Esophagus squamous epithelium (tissue), 5 donors: ENCODE results near the gene SPATA31D4. TPM values are rescaled to one million over a fixed set of nuclear protein-coding genes. Genes with fewer than 3 reads are reported as not detected.

Experiments
- DNase-seq: peaks from one replicate; lab custom pipeline; 2025; lab: John Stamatoyannopoulos, UW
- H3K27ac ChIP-seq, 4 donors: fragments of 200-600 bp; sonication (generic); one replicate each; pipeline ENCODE4 v1.5.1; 2016 to 2019; ENCODE audit warnings: mild to moderate bottlenecking in 1 of 4
- H3K27me3 ChIP-seq, 4 donors: fragments of 200-600 bp; sonication (generic); 1 replicate in 3 of 4; 2 replicates in 1 of 4; pipeline versions ENCODE4 v1.5.1 to v1.6.0; 2017 to 2021; ENCODE audit warnings: antibody characterized with exemption in 1 of 4
- H3K36me3 ChIP-seq, 3 donors: fragments of 200-600 bp; sonication (generic); one replicate each; pipeline ENCODE4 v1.5.1; 2016 to 2019
- H3K4me1 ChIP-seq, 3 donors: fragments of 200-600 bp; sonication (generic); one replicate each; pipeline ENCODE4 v1.5.1; 2017 to 2019
- H3K4me3 ChIP-seq, 4 donors: fragments of 200-600 bp; sonication (generic); 1 replicate in 3 of 4; 2 replicates in 1 of 4; pipeline ENCODE4 v1.5.1; 2016 to 2019; ENCODE audit warnings: mild to moderate bottlenecking in 2 of 4, moderate library complexity in 1 of 4
- H3K9me3 ChIP-seq, 3 donors: fragments of 200-600 bp; sonication (generic); one replicate each; pipeline ENCODE4 v1.5.1; 2016 to 2019
- POLR2A ChIP-seq, 4 donors: fragments of 450-650 bp; IDR thresholded peaks; one replicate each; pipeline ENCODE4 v1.6.1; 2017; ENCODE audit warnings: antibody characterized with exemption in 4 of 4, mild to moderate bottlenecking in 4 of 4, moderate library complexity in 3 of 4
- WGBS, 2 donors: methylation state at CpG; one replicate each; pipeline ENCODE4 v1.1.5; 2018; 5-methylcytosine and 5-hydroxymethylcytosine counted together
- intact Hi-C: fragments of 100-400 bp; cut with DNase I; formaldehyde crosslinking; loops from one replicate; pipeline ENCODE4 v1.15.0; 2022
- total RNA-seq, 4 donors: library from RNA; depleted of rRNA; stranded (reverse); fragments of >200 nt; gene quantifications; one replicate each; pipeline ENCODE4 v1.1.0, GENCODE V29; 2016
- TF ChIP-seq, protein P1 (sequence below), 6 experiments: fragments of 450-650 bp in 4 of 6; fragments of 200-600 bp in 2 of 6; sonication (generic) in 2 of 6; IDR thresholded peaks; one replicate each; pipeline ENCODE4 v1.5.1; 2016 to 2019; ENCODE audit warnings: antibody characterized with exemption in 6 of 6, mild to moderate bottlenecking in 4 of 6, moderate library complexity in 4 of 6
- donor health status: DM: yes; HTN: yes; CAD: no.

SPATA31D4 gene
- total RNA-seq, 4 donors from 2014 or later: not detected

- intact Hi-C loops: no loop called here
- Histone ChIP-seq H3K9me3 (no peaks in the 10 kb centered on the region), H3K36me3 (no peaks in the 10 kb centered on the region), H3K4me3 (no peak overlapping the region), H3K27ac (no peak overlapping the region), H3K4me1 (no peaks in the 10 kb centered on the region), H3K27me3 (no peaks in the 10 kb centered on the region)
- no peak for DNase-seq
- TF ChIP-seq, protein P1, sequence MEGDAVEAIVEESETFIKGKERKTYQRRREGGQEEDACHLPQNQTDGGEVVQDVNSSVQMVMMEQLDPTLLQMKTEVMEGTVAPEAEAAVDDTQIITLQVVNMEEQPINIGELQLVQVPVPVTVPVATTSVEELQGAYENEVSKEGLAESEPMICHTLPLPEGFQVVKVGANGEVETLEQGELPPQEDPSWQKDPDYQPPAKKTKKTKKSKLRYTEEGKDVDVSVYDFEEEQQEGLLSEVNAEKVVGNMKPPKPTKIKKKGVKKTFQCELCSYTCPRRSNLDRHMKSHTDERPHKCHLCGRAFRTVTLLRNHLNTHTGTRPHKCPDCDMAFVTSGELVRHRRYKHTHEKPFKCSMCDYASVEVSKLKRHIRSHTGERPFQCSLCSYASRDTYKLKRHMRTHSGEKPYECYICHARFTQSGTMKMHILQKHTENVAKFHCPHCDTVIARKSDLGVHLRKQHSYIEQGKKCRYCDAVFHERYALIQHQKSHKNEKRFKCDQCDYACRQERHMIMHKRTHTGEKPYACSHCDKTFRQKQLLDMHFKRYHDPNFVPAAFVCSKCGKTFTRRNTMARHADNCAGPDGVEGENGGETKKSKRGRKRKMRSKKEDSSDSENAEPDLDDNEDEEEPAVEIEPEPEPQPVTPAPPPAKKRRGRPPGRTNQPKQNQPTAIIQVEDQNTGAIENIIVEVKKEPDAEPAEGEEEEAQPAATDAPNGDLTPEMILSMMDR (IDR thresholded peaks at IDR 0.05): no peak
- no peak for TF ChIP-seq POLR2A (IDR thresholded peaks at IDR 0.05)
These were observed 43.5 kb downstream of the SPATA31D4 start for GRCh38 chr9:81971727-81972126.

DNA sequence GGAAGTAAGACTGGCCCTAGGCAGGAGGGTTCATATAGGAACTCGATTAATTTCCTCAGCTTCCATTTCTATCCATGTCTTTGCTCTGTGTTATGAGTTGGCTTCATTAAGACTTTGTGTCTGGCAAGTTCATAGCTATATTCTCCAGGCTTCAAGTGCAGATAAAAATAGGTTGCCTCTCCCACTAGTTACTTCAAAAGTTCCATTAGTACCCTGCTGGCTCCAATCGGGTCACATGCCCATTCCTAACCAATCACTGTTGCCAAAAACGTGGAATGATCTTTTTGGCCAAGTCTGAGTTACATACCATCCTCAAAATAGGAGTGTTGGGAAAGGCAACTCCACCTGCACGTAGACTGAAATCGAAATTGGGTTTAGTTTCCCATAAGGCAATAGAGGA lies 46.5 kb downstream of the SPATA31D4 start:
- Histone ChIP-seq H3K9me3 (peaks cover 0 to 5% (median 0%) of the 10 kb centered on the region in 3 donors), H3K27ac (no peak overlapping the region), H3K27me3 (no peaks in the 10 kb centered on the region), H3K4me1 (no peaks in the 10 kb centered on the region), H3K36me3 (no peaks in the 10 kb centered on the region), H3K4me3 (no peak overlapping the region)
- intact Hi-C loops: no loop called here
- DNase-seq: no peak
- 69 to 74% methylated on average over 5 of the region's 5 CpGs for WGBS, 2 donors
- TF ChIP-seq, protein P1 (IDR thresholded peaks at IDR 0.05): no peak
- no peak for TF ChIP-seq POLR2A (IDR thresholded peaks at IDR 0.05)

- Histone ChIP-seq H3K4me3 (no peak overlapping the region), H3K9me3 (peaks cover 0 to 5% (median 0%) of the 10 kb centered on the region in 3 donors), H3K4me1 (no peaks in the 10 kb centered on the region), H3K27me3 (no peaks in the 10 kb centered on the region), H3K27ac (no peak overlapping the region), H3K36me3 (no peaks in the 10 kb centered on the region)
- intact Hi-C loops: no loop called here
- TF ChIP-seq POLR2A (IDR thresholded peaks at IDR 0.05): no peak
- TF ChIP-seq, protein P1 (IDR thresholded peaks at IDR 0.05): no peak
- WGBS, 2 donors: 83 to 95% methylated on average over 9 to 11 of the region's 11 CpGs
- no peak for DNase-seq
These were observed 48.1 kb downstream of the SPATA31D4 start for GRCh38 chr9:81976351-81976750.

GRCh38 chr9:81979196-81979595 lies 51.0 kb downstream of the SPATA31D4 start:
- no peak overlapping the region for H3K4me3 ChIP-seq
- 61 to 65% methylated on average over 2 of the region's 2 CpGs for WGBS, 2 donors
- peaks cover 0 to 5% (median 0%) of the 10 kb centered on the region in 3 donors for H3K9me3 ChIP-seq
- no peak for DNase-seq
- H3K27ac ChIP-seq: no peak overlapping the region
- H3K4me1 ChIP-seq: no peaks in the 10 kb centered on the region
- TF ChIP-seq, protein P1 (IDR thresholded peaks at IDR 0.05): no peak
- TF ChIP-seq POLR2A (IDR thresholded peaks at IDR 0.05): no peak
- no peaks in the 10 kb centered on the region for H3K36me3 ChIP-seq
- H3K27me3 ChIP-seq: no peaks in the 10 kb centered on the region
- intact Hi-C loops: no loop called here

GRCh38 chr9:81980568-81980967 lies 52.3 kb downstream of the SPATA31D4 start:
- Histone ChIP-seq H3K27ac (no peak overlapping the region), H3K36me3 (no peaks in the 10 kb centered on the region), H3K4me3 (no peak overlapping the region), H3K9me3 (peaks cover 0 to 5% (median 0%) of the 10 kb centered on the region in 3 donors), H3K27me3 (no peaks in the 10 kb centered on the region), H3K4me1 (no peaks in the 10 kb centered on the region)
- no peak for DNase-seq
- intact Hi-C loops: no loop called here
- TF ChIP-seq POLR2A (IDR thresholded peaks at IDR 0.05): no peak
- TF ChIP-seq, protein P1 (IDR thresholded peaks at IDR 0.05): no peak
